ENCODE data around the gene CCDC106.

Gene CCDC106

DNA sequence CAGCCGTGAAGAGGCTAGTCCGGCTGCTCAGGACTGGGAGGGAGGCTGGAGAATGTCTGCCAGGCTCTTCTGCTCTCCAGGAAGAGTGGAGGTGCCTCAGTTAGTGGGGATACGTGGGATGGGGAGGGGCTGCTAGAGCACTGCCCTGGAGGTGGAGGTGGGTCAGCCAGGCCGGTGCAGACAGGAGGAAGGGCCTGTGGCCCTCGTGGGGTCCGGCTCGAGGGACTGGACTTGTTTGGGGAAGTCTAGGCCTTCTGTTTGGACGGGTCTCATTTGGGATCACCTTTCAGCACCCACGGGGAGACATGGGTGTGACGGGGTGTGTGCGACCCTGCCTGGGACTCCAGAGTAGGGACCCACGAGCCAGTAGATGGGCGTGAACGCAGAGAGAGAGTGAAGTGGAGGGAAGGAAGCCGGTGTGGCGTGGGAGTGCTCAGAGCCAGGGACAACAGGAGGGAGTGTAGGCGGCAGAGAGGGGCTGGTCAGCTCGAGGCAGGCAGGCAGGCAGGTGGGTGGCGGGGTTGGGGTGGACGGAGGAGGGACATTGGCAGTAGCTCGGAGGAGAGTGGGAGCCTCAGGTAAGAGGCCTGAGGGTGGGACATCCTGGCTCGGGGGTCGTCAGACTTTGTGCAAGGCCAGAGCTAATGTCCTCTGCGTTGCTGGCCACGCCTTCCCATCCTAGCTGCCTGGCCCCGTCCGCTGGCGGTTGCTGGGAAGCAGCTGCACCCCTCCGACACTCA is 38.5 kb downstream of the CCDC106 start:
- DNase-seq: no peak
- H3K9me2 ChIP-seq (replicated peaks; ENCODE audit: insufficient read depth, low read length): no peaks in the 10 kb centered on the region
- no peaks in the 10 kb centered on the region for H3K4me1 ChIP-seq (ENCODE audit: low read length)
- no peaks in the 10 kb centered on the region for H3F3A ChIP-seq (ENCODE audit: insufficient read depth, low read length)
- H3K4me3 ChIP-seq (ENCODE audit: low read length): no peak overlapping the region
- no peaks in the 10 kb centered on the region for H3K9me3 ChIP-seq (replicated peaks; ENCODE audit: insufficient read depth, low read length)
- no peak overlapping the region for H2AFZ ChIP-seq (ENCODE audit: low read length)
- H3K9ac ChIP-seq (ENCODE audit: low read length): no peak overlapping the region
- H3K36me3 ChIP-seq (replicated peaks; ENCODE audit: insufficient read depth, low read length): 0 out of 2 replicates have a peak, but pooled peaks cover 6% of the 10 kb centered on the region
- H3K4me2 ChIP-seq (ENCODE audit: low read depth, low read length): no peak overlapping the region
- no peak overlapping the region for H3K27ac ChIP-seq (ENCODE audit: low read length)
- no peaks in the 10 kb centered on the region for H3K27me3 ChIP-seq (replicated peaks; ENCODE audit: insufficient read depth, low read length)
- peaks cover 65% of the 10 kb centered on the region for H3K79me2 ChIP-seq (ENCODE audit: low read length)
- no peak for TF ChIP-seq CTCF (IDR thresholded peaks at IDR 0.05; ENCODE audit: low read length)
- no peak for TF ChIP-seq EZH2phosphoT487 (IDR thresholded peaks at IDR 0.05; ENCODE audit: low read length)
- no peak for TF ChIP-seq EZH2 (optimal IDR thresholded peaks at IDR 0.05; ENCODE audit: low read depth, low read length)
- no peaks in the 10 kb centered on the region for H4K20me1 ChIP-seq (ENCODE audit: insufficient read depth, low read length)

GRCh38 chr19:55687281-55688201 is 39.5 kb downstream of the CCDC106 start:
- Histone ChIP-seq H3K27ac (ENCODE audit: low read length) (no peak overlapping the region), H3K4me3 (ENCODE audit: low read length) (no peak overlapping the region), H3K79me2 (ENCODE audit: low read length) (peaks cover 56% of the 10 kb centered on the region), H3K4me2 (ENCODE audit: low read depth, low read length) (no peak overlapping the region), H3K27me3 (replicated peaks; ENCODE audit: insufficient read depth, low read length) (no peaks in the 10 kb centered on the region), H3F3A (ENCODE audit: insufficient read depth, low read length) (no peaks in the 10 kb centered on the region), H3K9me3 (replicated peaks; ENCODE audit: insufficient read depth, low read length) (no peaks in the 10 kb centered on the region), H3K9me2 (replicated peaks; ENCODE audit: insufficient read depth, low read length) (no peaks in the 10 kb centered on the region), H3K9ac (ENCODE audit: low read length) (no peak overlapping the region), H4K20me1 (ENCODE audit: insufficient read depth, low read length) (no peaks in the 10 kb centered on the region), H3K4me1 (ENCODE audit: low read length) (no peaks in the 10 kb centered on the region), H3K36me3 (replicated peaks; ENCODE audit: insufficient read depth, low read length) (no peaks in the 10 kb centered on the region), H2AFZ (ENCODE audit: low read length) (no peak overlapping the region)
- DNase-seq: no peak
- TF ChIP-seq CTCF (IDR thresholded peaks at IDR 0.05; ENCODE audit: low read length) (no peak), EZH2 (optimal IDR thresholded peaks at IDR 0.05; ENCODE audit: low read depth, low read length) (no peak), EZH2phosphoT487 (IDR thresholded peaks at IDR 0.05; ENCODE audit: low read length) (no peak)

- peaks cover 50% of the 10 kb centered on the region for H3K79me2 ChIP-seq (ENCODE audit: low read length)
- DNase-seq: no peak
- no peak overlapping the region for H2AFZ ChIP-seq (ENCODE audit: low read length)
- no peaks in the 10 kb centered on the region for H3K4me1 ChIP-seq (ENCODE audit: low read length)
- H3K9me2 ChIP-seq (replicated peaks; ENCODE audit: insufficient read depth, low read length): no peaks in the 10 kb centered on the region
- no peaks in the 10 kb centered on the region for H3K36me3 ChIP-seq (replicated peaks; ENCODE audit: insufficient read depth, low read length)
- H3K9me3 ChIP-seq (replicated peaks; ENCODE audit: insufficient read depth, low read length): no peaks in the 10 kb centered on the region
- H3K9ac ChIP-seq (ENCODE audit: low read length): no peak overlapping the region
- H4K20me1 ChIP-seq (ENCODE audit: insufficient read depth, low read length): no peaks in the 10 kb centered on the region
- no peak overlapping the region for H3K4me3 ChIP-seq (ENCODE audit: low read length)
- no peak overlapping the region for H3K4me2 ChIP-seq (ENCODE audit: low read depth, low read length)
- no peaks in the 10 kb centered on the region for H3K27me3 ChIP-seq (replicated peaks; ENCODE audit: insufficient read depth, low read length)
- TF ChIP-seq EZH2phosphoT487 (IDR thresholded peaks at IDR 0.05; ENCODE audit: low read length) (no peak), CTCF (IDR thresholded peaks at IDR 0.05; ENCODE audit: low read length) (no peak), EZH2 (optimal IDR thresholded peaks at IDR 0.05; ENCODE audit: low read depth, low read length) (no peak)
- H3K27ac ChIP-seq (ENCODE audit: low read length): no peak overlapping the region
- no peaks in the 10 kb centered on the region for H3F3A ChIP-seq (ENCODE audit: insufficient read depth, low read length)
Measured at GRCh38 chr19:55688422-55689218, 40.6 kb downstream of the CCDC106 start.

Measured in MM.1S (cell line).